ENCODE data around the gene MIS12.

Gene MIS12

DNA sequence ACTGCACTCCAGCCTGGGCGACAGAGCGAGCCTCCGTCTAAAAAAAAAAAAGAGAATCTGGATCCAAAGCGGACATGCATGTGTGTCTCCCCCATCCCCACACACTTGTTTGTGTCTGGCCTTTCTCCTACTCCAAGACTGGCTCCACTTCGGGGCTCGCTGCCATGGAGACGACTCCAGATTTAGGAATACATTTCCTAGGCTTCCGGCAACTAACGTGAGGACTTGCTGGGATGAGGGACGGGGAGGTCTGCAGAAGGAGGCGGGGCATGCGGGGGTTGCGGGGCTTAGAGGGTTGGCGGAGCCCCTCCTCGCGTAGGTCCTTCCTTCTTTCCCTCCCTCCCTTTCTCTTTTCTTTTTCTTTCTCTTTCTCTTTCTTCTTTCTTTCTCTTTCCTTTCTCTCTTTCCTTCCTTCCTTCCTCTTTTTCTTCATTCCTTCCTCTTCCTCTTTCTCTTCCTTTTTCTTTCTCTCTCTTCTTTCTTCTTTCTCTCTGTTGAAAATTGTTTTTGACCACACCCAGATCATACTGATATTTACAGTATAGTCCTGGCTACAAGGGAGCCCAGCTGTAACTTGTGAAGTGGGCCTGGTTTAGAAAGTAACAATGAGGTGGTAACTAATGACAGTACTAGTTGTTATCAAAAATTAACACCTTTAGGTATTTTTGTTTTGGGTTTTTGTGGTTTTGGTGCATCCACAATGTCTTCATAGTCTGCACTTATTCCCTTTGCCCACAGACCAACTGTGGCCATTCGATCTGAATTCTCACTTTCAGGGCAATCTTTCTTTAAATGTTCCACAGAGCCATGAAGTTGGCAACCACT, 25.2 kb downstream of the MIS12 start:
- Mint-ChIP-seq H3K36me3 (ENCODE audit: low read depth) (no peaks in the 10 kb centered on the region), H3K4me1 (peaks cover 6% of the 10 kb centered on the region), H3K9me3 (no peaks in the 10 kb centered on the region), H3K27me3 (ENCODE audit: low read depth) (no peaks in the 10 kb centered on the region), H3K4me3 (no peak overlapping the region), H3K27ac (no peak overlapping the region)
- TF ChIP-seq, protein P1, sequence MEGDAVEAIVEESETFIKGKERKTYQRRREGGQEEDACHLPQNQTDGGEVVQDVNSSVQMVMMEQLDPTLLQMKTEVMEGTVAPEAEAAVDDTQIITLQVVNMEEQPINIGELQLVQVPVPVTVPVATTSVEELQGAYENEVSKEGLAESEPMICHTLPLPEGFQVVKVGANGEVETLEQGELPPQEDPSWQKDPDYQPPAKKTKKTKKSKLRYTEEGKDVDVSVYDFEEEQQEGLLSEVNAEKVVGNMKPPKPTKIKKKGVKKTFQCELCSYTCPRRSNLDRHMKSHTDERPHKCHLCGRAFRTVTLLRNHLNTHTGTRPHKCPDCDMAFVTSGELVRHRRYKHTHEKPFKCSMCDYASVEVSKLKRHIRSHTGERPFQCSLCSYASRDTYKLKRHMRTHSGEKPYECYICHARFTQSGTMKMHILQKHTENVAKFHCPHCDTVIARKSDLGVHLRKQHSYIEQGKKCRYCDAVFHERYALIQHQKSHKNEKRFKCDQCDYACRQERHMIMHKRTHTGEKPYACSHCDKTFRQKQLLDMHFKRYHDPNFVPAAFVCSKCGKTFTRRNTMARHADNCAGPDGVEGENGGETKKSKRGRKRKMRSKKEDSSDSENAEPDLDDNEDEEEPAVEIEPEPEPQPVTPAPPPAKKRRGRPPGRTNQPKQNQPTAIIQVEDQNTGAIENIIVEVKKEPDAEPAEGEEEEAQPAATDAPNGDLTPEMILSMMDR (IDR thresholded peaks at IDR 0.05; ENCODE audit: unreplicated experiment in 3 of 3), result no peak

DNA sequence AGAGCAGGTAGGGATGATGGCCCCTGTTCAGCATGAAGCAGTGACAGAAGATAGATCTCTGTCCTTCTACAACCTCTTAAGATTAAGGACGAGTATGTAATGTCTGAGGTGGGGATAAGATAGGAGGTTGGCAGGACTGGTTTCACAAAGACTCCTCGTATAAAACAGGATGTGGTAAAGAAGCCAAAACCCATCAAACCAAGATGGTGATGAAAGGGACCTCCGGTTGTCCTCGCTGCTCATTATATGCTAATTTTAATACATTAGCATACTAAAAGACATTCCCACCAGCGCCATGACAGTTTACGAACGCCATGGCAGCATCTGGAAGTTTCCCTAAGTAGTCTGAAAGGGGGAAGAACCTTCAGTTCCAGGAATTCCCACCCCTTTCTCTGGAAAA, 27.3 kb downstream of the MIS12 start:
- no peaks in the 10 kb centered on the region for H3K36me3 Mint-ChIP-seq (ENCODE audit: low read depth)
- no peak overlapping the region for H3K27ac Mint-ChIP-seq
- H3K4me1 Mint-ChIP-seq, result peaks cover 6% of the 10 kb centered on the region
- no peak overlapping the region for H3K4me3 Mint-ChIP-seq
- no peaks in the 10 kb centered on the region for H3K9me3 Mint-ChIP-seq
- TF ChIP-seq, protein P1 (IDR thresholded peaks at IDR 0.05; ENCODE audit: unreplicated experiment in 3 of 3), result no peak
- peaks cover 5% of the 10 kb centered on the region for H3K27me3 Mint-ChIP-seq (ENCODE audit: low read depth)

DNA sequence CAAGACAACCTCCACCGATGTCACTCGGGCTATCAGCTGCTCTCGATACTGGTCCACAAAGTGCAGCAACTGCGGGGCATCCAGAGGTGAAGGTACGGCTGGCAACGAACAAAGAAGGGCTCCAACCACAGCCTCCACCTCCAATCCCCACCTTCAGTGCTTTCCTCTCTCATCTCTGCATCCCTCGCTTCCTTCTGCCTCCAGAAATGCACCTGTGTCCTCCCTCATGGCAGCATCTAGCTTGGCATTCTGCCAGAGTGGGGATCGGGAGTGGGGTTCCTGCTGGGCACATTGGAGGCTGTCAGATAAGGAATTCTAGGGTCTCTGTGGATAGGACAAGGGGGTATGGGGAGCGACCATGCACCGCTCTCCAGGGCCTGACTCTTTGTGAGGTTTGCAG, 28.6 kb downstream of the MIS12 start:
- peaks cover 6% of the 10 kb centered on the region for H3K4me1 Mint-ChIP-seq
- H3K27me3 Mint-ChIP-seq (ENCODE audit: low read depth), result peaks cover 6% of the 10 kb centered on the region
- no peaks in the 10 kb centered on the region for H3K36me3 Mint-ChIP-seq (ENCODE audit: low read depth)
- H3K9me3 Mint-ChIP-seq, result no peaks in the 10 kb centered on the region
- H3K4me3 Mint-ChIP-seq, result no peak overlapping the region
- TF ChIP-seq, protein P1 (IDR thresholded peaks at IDR 0.05; ENCODE audit: unreplicated experiment in 3 of 3), result no peak
- H3K27ac Mint-ChIP-seq, result no peak overlapping the region

DNA sequence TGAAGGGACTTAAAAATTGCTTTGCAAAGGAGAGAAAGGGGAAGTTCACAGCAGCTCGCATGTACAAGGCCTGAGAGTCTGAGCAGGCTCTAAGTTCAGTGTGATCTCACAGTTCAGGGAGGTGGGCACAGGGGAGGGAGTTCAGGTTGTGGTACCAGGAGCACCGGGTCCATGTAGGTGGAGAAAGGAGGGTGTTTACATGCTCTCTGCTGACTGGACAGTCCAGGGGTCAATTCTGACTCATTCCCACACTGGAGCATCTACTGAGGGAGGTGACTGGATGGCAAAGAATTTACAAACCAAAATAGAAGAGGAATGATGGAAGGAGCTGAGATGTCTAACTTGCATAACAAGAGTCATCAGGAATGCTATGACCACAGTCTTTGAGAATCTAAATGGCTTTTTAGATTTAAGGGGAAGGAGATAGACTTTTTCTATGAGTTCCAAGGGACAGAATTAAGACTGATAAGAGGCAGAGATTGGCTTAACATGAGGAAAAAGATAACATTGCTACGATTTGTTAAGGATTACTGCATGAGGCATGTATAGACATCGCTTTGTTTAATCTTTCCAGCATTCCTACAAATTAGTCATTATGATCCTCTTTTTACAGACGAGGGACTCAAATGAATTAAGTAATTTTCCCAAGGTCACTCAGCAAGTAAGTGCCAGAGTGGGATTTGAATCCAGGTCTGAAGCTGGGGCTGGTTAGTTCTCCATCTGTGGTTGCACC, 29.9 kb downstream of the MIS12 start:
- TF ChIP-seq, protein P1 (IDR thresholded peaks at IDR 0.05; ENCODE audit: unreplicated experiment in 3 of 3), result no peak

DNA sequence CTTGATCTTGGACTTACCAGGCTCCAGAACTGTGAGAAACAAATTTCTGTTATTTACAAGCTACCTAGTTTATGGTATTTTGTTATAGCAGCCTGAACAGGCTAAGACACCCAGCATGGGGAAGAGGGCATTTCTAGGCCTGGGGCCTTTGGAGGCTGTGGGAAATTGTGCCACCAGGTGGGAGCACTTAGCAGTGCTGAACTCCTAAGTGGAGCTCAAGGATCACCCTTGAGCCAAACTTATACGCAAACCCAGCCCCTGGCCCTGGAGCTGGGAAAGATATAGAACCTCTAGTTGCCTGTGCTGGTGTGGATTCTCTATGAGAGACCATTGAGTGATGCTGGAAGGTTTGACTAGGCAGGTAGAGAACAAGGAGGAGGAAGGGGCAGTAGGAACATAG, 36.1 kb downstream of the MIS12 start:
- TF ChIP-seq, protein P1 (IDR thresholded peaks at IDR 0.05; ENCODE audit: unreplicated experiment in 3 of 3), result no peak
- Mint-ChIP-seq H3K9me3 (no peaks in the 10 kb centered on the region), H3K36me3 (ENCODE audit: low read depth) (no peaks in the 10 kb centered on the region), H3K27me3 (ENCODE audit: low read depth) (peaks cover 6% of the 10 kb centered on the region), H3K4me1 (peaks cover 20% of the 10 kb centered on the region), H3K4me3 (no peak overlapping the region), H3K27ac (no peak overlapping the region)

More for the DNA sequence above, 29.9 kb downstream of the MIS12 start:
- H3K4me3 Mint-ChIP-seq, result no peak overlapping the region
- peaks cover 8% of the 10 kb centered on the region for H3K27me3 Mint-ChIP-seq (ENCODE audit: low read depth)
- H3K36me3 Mint-ChIP-seq (ENCODE audit: low read depth), result no peaks in the 10 kb centered on the region
- peaks cover 6% of the 10 kb centered on the region for H3K4me1 Mint-ChIP-seq
- no peaks in the 10 kb centered on the region for H3K9me3 Mint-ChIP-seq
- H3K27ac Mint-ChIP-seq, result peak overlapping the region; percentile 14 to 58 (median 55)
